Endothelial cell of umbilical vein (primary cell): ENCODE measurements around the gene SPPL3. TPM values are rescaled to one million over a fixed set of nuclear protein-coding genes. Genes with fewer than 3 reads are reported as not detected.

Source experiments
- BruUV-seq: library from RNA; stranded (reverse); fragments of 400-500 nt; replicated peaks from 2 replicates; lab custom pipeline; 2021; lab: Mats Ljungman, UMichigan
- CTCF ChIA-PET: fragments of 300-600, 350-600 bp; sonication (Branson Sonifier 250); formaldehyde crosslinking; loops from one replicate; lab custom pipeline; 2021; ENCODE audit warnings: antibody characterized with exemption, inconsistent platforms; lab: Charles Lee
- POLR2A ChIA-PET: fragments of 300-600, 350-600 bp; sonication (Branson Sonifier 250); formaldehyde crosslinking; loops from one replicate; lab custom pipeline; 2021; ENCODE audit warnings: antibody characterized with exemption, inconsistent platforms; lab: Charles Lee
- DNase-seq: peaks from one replicate; pipeline ENCODE4 v3.0.0-alpha.2; 2011; ENCODE audit warnings: low read depth, low spot score
- FAIRE-seq: peaks from 2 replicates; lab custom pipeline; 2011; peaks lifted over from hg19 to GRCh38; lab: Jason Lieb, UNC
- H2AFZ ChIP-seq: 2 replicates; pipeline ENCODE4 v1.6.0; 2012; ENCODE audit warnings: low read depth, low read length, control low read depth, inconsistent platforms
- H3K27ac ChIP-seq: 2 replicates; pipeline ENCODE4 v1.5.1; 2011; ENCODE audit warnings: low read depth, mild to moderate bottlenecking, control low read depth, low read length, moderate library complexity; ENCODE audit not compliant: insufficient read depth
- H3K27me3 ChIP-seq, 2 experiments: 2 replicates each; pipeline versions ENCODE4 v1.6.0 to v1.6.1; 2011; ENCODE audit warnings: low read length in 2 of 2, mixed read lengths in 1 of 2; ENCODE audit not compliant: control insufficient read depth in 2 of 2, insufficient read depth in 2 of 2
- H3K36me3 ChIP-seq, 2 experiments: 2 replicates in 1 of 2; 3 replicates in 1 of 2; pipeline ENCODE4 v1.5.1; 2011; ENCODE audit warnings: low read length in 2 of 2, mild to moderate bottlenecking in 1 of 2, moderate library complexity in 1 of 2; ENCODE audit not compliant: control insufficient read depth in 2 of 2, insufficient read depth in 2 of 2; ENCODE audit errors: extremely low read depth in 1 of 2
- H3K4me1 ChIP-seq: 3 replicates; pipeline ENCODE4 v1.5.1; 2011; ENCODE audit warnings: mild to moderate bottlenecking, low read length; ENCODE audit not compliant: control insufficient read depth, insufficient read depth; ENCODE audit errors: extremely low read depth
- H3K4me2 ChIP-seq: 2 replicates; pipeline ENCODE4 v1.6.1; 2011; ENCODE audit warnings: low read length, control low read depth, mixed read lengths; ENCODE audit not compliant: insufficient read depth
- H3K4me3 ChIP-seq, 3 experiments: fragments of 200-600 bp in 1 of 3; sonication (generic), shearing (Covaris generic) in 1 of 3; replicated peaks in 1 of 3; 2 replicates each; pipeline ENCODE4 v1.5.1; 2011 to 2016; ENCODE audit warnings: control low read depth in 3 of 3, low read length in 3 of 3, mild to moderate bottlenecking in 2 of 3, inconsistent platforms in 1 of 3, low read depth in 1 of 3, moderate library complexity in 1 of 3; ENCODE audit not compliant: insufficient read depth in 1 of 3
- H3K79me2 ChIP-seq: 2 replicates; pipeline ENCODE4 v1.6.0; 2012; ENCODE audit warnings: low read length, inconsistent platforms; ENCODE audit not compliant: control insufficient read depth, insufficient read depth
- H3K9ac ChIP-seq: replicated peaks from 2 replicates; pipeline ENCODE3; 2011; ENCODE audit warnings: low read length, control low read depth; ENCODE audit not compliant: insufficient read depth; ENCODE audit errors: extremely low read depth
- H3K9me1 ChIP-seq: replicated peaks from 3 replicates; pipeline ENCODE4 v1.6.0; 2011; ENCODE audit warnings: mild to moderate bottlenecking, low read length; ENCODE audit not compliant: control insufficient read depth, insufficient read depth; ENCODE audit errors: extremely low read depth
- H3K9me3 ChIP-seq: replicated peaks from 2 replicates; pipeline ENCODE4 v1.5.1; 2012; ENCODE audit warnings: low read length, inconsistent platforms; ENCODE audit not compliant: control insufficient read depth, insufficient read depth
- H4K20me1 ChIP-seq: replicated peaks from 2 replicates; pipeline ENCODE3; 2011; ENCODE audit warnings: mild to moderate bottlenecking, low read length; ENCODE audit not compliant: control insufficient read depth, insufficient read depth; ENCODE audit errors: extremely low read depth
- CTCF ChIP-seq, 2 donors: IDR thresholded peaks; 1 replicate in 1 of 2; 2 replicates in 1 of 2; pipeline ENCODE4 v1.5.1; 2011; ENCODE audit warnings: low read length in 2 of 2, mild to moderate bottlenecking in 2 of 2, moderate library complexity in 2 of 2, control low read depth in 1 of 2, inconsistent platforms in 1 of 2, low read depth in 1 of 2; ENCODE audit not compliant: insufficient read depth in 1 of 2; ENCODE audit errors: extremely low read depth in 1 of 2
- EZH2 ChIP-seq: IDR thresholded peaks from 2 replicates; pipeline ENCODE4 v1.6.1; 2012; ENCODE audit warnings: borderline replicate concordance, low read depth, mild to moderate bottlenecking, moderate library complexity, low read length, inconsistent platforms; ENCODE audit not compliant: severe bottlenecking
- FOS ChIP-seq: IDR thresholded peaks from 2 replicates; pipeline ENCODE4 v1.6.1; 2011; ENCODE audit warnings: mild to moderate bottlenecking, low read length, moderate library complexity, borderline replicate concordance; ENCODE audit not compliant: insufficient read depth
- GATA2 ChIP-seq: IDR thresholded peaks from 2 replicates; pipeline ENCODE4 v1.7.0; 2011; ENCODE audit warnings: low read depth, mild to moderate bottlenecking, moderate library complexity, mixed read lengths, low read length; ENCODE audit not compliant: insufficient read length, insufficient read depth
- JUN ChIP-seq: IDR thresholded peaks from 2 replicates; pipeline ENCODE4 v1.6.1; 2011; ENCODE audit warnings: borderline replicate concordance, low read depth; ENCODE audit not compliant: insufficient read length, insufficient read depth
- MYC ChIP-seq: IDR thresholded peaks from one replicate; pipeline ENCODE4 v1.6.1; 2011; ENCODE audit warnings: mild to moderate bottlenecking, low read depth, low read length
- POLR2A ChIP-seq: IDR thresholded peaks from 2 replicates; pipeline ENCODE4 v1.6.1; 2012; ENCODE audit warnings: low read depth, mild to moderate bottlenecking, control low read depth, low read length
- POLR2AphosphoS5 ChIP-seq: IDR thresholded peaks from 2 replicates; pipeline ENCODE4 v1.6.1; 2012; ENCODE audit warnings: low read depth, mild to moderate bottlenecking, control low read depth, low read length, moderate library complexity; ENCODE audit not compliant: insufficient read depth
- dilution Hi-C: fragments of 300-500 bp; cut with MboI; formaldehyde crosslinking; loops from one replicate; pipeline ENCODE4 v1.15.0; 2019; ENCODE audit warnings: low sequenced_read_pairs; ENCODE audit not compliant: extremely low pct_ligation_motif_present
- intact Hi-C: fragments of 100-400 bp; cut with micrococcal nuclease; formaldehyde crosslinking; loops from one replicate; pipeline ENCODE4 v1.10.0; 2022
- polyA plus RNA-seq, 4 experiments: library from polyadenylated mRNA; depleted of rRNA in 3 of 4; stranded (reverse) in 3 of 4; unstranded in 1 of 4; fragments of >200 nt; gene quantifications; 2 replicates each; pipeline versions ENCODE4 v1.2.1 to v1.2.3, GENCODE V29; 2011 to 2012; ENCODE audit warnings: missing spikeins in 1 of 4
- total RNA-seq: library from RNA; stranded (reverse); gene quantifications from 2 replicates; pipeline ENCODE4 v1.2.3, GENCODE V29; 2021

Gene SPPL3
- total and polyA plus RNA-seq, 2 donors (not counting 3 experiments of a cell fraction or from before 2014, with no cell fraction given) = 30.6 to 53.0 TPM

GRCh38 chr12:120724720-120725119 lies 179.4 kb downstream of the SPPL3 start:
- peak overlapping the region; percentile 90 for H3K4me2 ChIP-seq

More at GRCh38 chr12:120724720-120725119, 179.4 kb downstream of the SPPL3 start:
- Histone ChIP-seq H3K4me3 (no peak overlapping the region), H3K79me2 (no peaks in the 10 kb centered on the region), H3K4me1 (peaks cover 10% of the 10 kb centered on the region), H3K36me3 (peaks cover 12 to 23% of the 10 kb centered on the region in 2 experiments), H3K9ac (no peak overlapping the region), H3K9me1 (no peaks in the 10 kb centered on the region), H3K27me3 (no peaks in the 10 kb centered on the region), H3K9me3 (no peaks in the 10 kb centered on the region), H3K27ac (no peak overlapping the region), H2AFZ (no peak overlapping the region), H4K20me1 (no peaks in the 10 kb centered on the region)
- POLR2A ChIA-PET = no interaction called here
- intact Hi-C loops = loop anchor here (1.0 to 5.0 kb wide), 3 partner anchors 142 to 248 kb away; partner anchors contain the start of gene POP5
- DNase-seq (no peak), FAIRE-seq (no peak)
- no peak for TF ChIP-seq MYC
- TF ChIP-seq POLR2AphosphoS5 = no peak
- TF ChIP-seq JUN = no peak
- no peak for TF ChIP-seq POLR2A
- no peak for TF ChIP-seq FOS
- TF ChIP-seq EZH2 = no peak
- no peak for TF ChIP-seq CTCF (IDR thresholded peaks at IDR 0.05; ENCODE audit: extremely low read depth in 1 of 2, insufficient read depth in 1 of 2, low read depth in 1 of 2, low read length in 2 of 2)
- no peak for TF ChIP-seq GATA2
- dilution Hi-C loops = no loop called here
- CTCF ChIA-PET = interaction anchor here (0.6 to 1.5 kb wide), 6 partner anchors 75 to 247 kb away, joined by 3 to 8 read pairs (median 4); no protein-coding TSS in a partner anchor
- no TSS peak for BruUV-seq
